GM13976 (cell line): ENCODE results near the gene BRIX1.
"Not testable (repeated sequence)": the region's sequence is repeated elsewhere in the genome, so short reads cannot be mapped to it uniquely, and the experiment has no call there.

ENCODE experiments used
- DNase-seq: peaks from one replicate; pipeline ENCODE4 v3.0.0; 2012; ENCODE audit warnings: low spot score
- in situ Hi-C: fragments of 300-500 bp; cut with MboI; formaldehyde crosslinking; loops from one replicate; pipeline ENCODE4 v1.12.0; 2022; ENCODE audit warnings: low sequenced_read_pairs, mixed read lengths, inconsistent platforms; ENCODE audit not compliant: unreplicated experiment
- TF ChIP-seq, protein P1 (sequence below): IDR thresholded peaks from 2 replicates; pipeline ENCODE4 v1.5.1; 2012; ENCODE audit warnings: borderline replicate concordance, mild to moderate bottlenecking; ENCODE audit not compliant: insufficient read depth; ENCODE audit errors: extremely low read depth, missing control alignments, control extremely low read depth

BRIX1 gene

DNA sequence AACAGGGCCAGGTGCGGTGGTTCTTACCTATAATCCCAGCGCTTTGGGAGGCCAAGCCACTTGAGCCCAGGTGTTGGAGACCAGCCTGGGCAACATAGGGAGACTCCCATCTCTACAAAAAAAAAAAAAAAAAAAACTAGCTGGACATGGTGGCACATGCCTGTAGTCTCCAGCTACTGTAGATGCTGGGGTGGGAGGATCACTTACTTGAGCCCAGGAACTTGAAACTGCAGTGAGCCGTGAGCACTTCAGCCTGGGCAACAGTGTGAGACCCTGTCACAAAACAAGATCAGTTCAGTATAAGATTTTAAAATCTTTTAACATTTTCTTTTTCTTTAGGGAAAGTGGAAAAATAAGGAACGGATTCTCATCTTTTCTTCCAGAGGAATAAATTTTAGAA, 2.5 kb downstream of the BRIX1 start:
- in situ Hi-C loops, result no loop called here
- TF ChIP-seq, protein P1, sequence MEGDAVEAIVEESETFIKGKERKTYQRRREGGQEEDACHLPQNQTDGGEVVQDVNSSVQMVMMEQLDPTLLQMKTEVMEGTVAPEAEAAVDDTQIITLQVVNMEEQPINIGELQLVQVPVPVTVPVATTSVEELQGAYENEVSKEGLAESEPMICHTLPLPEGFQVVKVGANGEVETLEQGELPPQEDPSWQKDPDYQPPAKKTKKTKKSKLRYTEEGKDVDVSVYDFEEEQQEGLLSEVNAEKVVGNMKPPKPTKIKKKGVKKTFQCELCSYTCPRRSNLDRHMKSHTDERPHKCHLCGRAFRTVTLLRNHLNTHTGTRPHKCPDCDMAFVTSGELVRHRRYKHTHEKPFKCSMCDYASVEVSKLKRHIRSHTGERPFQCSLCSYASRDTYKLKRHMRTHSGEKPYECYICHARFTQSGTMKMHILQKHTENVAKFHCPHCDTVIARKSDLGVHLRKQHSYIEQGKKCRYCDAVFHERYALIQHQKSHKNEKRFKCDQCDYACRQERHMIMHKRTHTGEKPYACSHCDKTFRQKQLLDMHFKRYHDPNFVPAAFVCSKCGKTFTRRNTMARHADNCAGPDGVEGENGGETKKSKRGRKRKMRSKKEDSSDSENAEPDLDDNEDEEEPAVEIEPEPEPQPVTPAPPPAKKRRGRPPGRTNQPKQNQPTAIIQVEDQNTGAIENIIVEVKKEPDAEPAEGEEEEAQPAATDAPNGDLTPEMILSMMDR, result no peak
- DNase-seq, result no peak

DNA sequence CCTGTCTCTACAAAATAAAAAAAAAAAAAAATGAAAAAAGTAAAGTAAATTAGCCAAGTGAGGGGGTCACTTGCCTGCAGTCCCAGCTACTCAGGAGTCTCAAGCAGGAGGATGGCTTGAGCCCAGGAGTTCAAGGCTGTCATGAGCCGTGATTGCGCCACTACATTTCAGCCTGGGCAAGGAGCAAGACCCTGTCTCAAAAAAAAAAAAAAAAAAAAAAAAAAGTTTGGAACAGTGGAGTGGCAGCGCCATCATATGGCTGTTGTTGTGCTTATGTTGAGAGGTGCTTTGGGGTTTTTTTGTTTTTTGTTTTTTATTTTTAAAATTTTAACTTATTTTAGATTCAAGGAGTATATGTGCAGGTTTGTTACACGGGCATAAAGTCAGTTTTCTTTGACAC, 3.6 kb downstream of the BRIX1 start:
- TF ChIP-seq, protein P1, result no peak
- DNase-seq, result no peak
- in situ Hi-C loops, result no loop called here

DNA sequence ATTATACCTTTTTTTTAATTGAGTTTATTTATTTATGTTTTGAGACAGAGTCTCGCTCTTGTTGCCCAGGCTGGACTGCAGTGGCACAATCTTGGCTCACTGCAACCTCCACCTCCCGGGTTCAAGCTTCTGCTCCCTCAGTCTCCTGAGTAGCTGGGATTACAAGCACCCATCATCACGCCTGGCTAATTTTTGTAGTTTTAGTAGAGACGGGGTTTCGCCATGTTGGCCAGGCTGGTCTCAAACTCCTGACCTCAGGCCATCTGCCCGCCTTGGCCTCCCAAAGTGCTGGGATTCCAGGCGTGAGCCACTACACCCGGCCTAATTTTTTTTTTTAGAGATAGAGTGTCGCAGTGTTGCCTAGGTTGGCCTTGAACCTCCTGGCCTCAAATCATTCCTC, 7.7 kb downstream of the BRIX1 start:
- in situ Hi-C loops, DNase-seq: not testable (repeated sequence)

DNA sequence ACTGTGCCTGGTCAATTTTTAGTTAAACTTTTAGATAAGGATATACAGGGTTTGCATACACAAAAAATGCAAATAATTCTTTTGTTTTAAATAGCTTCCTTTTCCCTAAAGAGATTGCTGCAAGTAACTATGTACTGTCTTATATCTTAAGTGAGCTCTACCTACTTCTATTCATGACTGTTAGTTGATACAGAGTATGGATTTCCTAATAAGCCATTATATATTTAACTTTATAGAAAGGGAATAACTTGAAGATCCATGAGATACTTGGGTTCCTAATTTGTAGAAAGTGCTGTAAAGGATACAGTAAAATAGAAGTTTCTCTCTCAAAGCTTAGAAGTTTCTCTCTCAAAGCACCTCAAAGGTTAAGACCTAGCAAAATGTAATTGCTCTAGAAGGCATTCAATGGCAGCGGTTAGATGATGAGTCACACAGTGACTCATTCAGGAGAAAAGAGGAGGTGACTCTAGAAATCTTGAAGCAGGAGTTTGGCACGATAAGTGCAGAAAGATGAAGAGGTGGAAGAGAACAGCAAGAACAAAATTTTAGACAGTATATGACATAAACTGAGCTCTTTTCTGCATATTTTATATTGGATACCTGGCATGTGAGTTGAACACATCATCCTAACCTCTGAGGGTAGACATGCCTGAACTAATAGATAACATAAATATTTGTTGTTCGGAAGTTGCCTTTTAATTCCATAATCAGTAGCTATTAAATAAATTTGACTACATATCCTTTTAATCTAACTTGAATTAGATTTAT, 8.4 kb downstream of the BRIX1 start:
- TF ChIP-seq, protein P1, result no peak
- peak; percentile 36 for DNase-seq
- in situ Hi-C loops, result no loop called here

DNA sequence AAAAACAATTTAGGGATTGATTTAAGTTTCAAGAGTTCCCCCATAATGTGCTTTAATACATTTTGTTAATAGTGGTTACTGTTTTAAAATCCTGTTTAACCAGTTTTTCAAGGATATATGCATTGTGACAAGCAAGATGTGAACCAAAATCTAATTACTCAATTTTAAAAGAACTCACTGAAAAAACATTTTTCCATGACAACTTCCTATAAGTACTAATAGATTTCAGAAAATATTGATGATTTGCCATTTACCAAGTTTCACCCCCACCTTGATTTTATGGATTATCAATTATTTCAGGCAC, 8.9 kb downstream of the BRIX1 start:
- TF ChIP-seq, protein P1, result no peak
- in situ Hi-C loops, result no loop called here
- no peak for DNase-seq

DNA sequence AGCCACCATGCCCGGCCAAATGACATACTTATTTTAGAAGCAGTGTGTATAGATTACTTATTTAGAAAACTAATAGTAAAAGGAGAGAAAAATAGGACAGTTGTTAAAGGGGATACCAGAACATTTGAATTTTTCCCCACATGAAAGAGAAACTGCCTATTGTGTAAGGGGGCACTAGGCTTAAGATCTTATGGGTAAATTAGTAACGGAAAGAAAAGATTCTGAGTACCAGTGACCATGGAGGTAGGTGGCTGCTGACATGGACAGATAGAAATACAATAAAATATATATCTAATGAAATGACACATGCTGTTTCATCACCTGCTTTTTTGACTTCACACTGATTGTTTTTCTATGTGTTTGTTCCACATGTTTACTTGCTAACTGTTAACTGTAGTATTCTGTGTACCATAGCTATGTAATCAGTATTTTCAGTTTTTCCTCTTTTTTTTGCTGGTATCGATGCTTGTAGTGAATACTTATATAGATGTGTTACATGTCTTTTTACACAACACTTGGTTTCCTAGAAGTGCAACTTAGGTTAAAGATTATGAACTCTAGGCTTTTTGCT, 10.9 kb downstream of the BRIX1 start:
- DNase-seq, result no peak
- in situ Hi-C loops, result no loop called here
- TF ChIP-seq, protein P1, result no peak

DNA sequence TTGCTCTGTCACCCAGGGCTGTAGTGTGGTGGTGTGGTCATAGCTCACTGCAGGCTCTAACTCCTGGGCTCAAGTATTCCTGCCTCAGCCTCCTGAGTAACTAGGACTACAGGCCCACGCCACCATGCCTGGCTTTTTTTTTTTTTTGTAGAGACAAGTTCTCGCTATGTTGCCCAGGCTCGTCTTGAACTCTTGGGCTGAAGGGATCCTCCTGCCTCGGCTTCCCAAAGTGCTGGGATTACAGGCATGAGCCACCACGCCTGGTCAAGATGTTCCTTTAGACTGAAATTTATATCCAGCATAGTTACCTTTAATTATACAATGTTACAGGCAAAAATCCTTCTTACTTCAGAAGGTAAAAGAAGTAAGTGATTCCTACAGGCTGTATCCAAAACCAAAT, 12.3 kb downstream of the BRIX1 start:
- in situ Hi-C loops, result no loop called here
- TF ChIP-seq, protein P1, result no peak
- no peak for DNase-seq
